Neural progenitor cell (in vitro differentiated cells): Measurements from ENCODE around the gene OFD1. TPM values are rescaled to one million over a fixed set of nuclear protein-coding genes. Genes with fewer than 3 reads are reported as not detected.

Source experiments
- DNase-seq: peaks from one replicate; pipeline ENCODE4 v3.0.0-alpha.2; 2016; ENCODE audit warnings: low spot score
- H2AFZ ChIP-seq: fragments of 200-600 bp; sonication (generic); replicated peaks from 2 replicates; pipeline ENCODE4 v1.6.1; 2016; ENCODE audit warnings: antibody characterized with exemption
- H3F3A ChIP-seq: fragments of 200-600 bp; sonication (generic); 2 replicates; pipeline ENCODE4 v1.6.1; 2016; ENCODE audit warnings: antibody characterized with exemption, low read depth
- H3K27ac ChIP-seq: fragments of 200-600 bp; sonication (generic); 2 replicates; pipeline ENCODE4 v1.5.1; 2016; ENCODE audit warnings: mild to moderate bottlenecking
- H3K27me3 ChIP-seq: fragments of 200-600 bp; sonication (generic); 2 replicates; pipeline ENCODE4 v1.6.1; 2016; ENCODE audit warnings: mild to moderate bottlenecking, moderate library complexity
- H3K36me3 ChIP-seq: fragments of 200-600 bp; sonication (generic); 2 replicates; pipeline ENCODE4 v1.5.1; 2016
- H3K4me1 ChIP-seq: fragments of 200-600 bp; sonication (generic); 2 replicates; pipeline ENCODE4 v1.6.1; 2016; ENCODE audit warnings: mixed run types
- H3K4me2 ChIP-seq: fragments of 200-600 bp; sonication (generic); 2 replicates; pipeline ENCODE4 v1.6.1; 2016
- H3K4me3 ChIP-seq: fragments of 200-600 bp; sonication (generic); 2 replicates; pipeline ENCODE4 v1.5.1; 2016
- H3K79me2 ChIP-seq: fragments of 200-600 bp; sonication (generic); 2 replicates; pipeline ENCODE4 v1.6.1; 2016; ENCODE audit warnings: low read depth
- H3K9ac ChIP-seq: fragments of 200-600 bp; sonication (generic); 2 replicates; pipeline ENCODE4 v1.6.1; 2016
- H3K9me3 ChIP-seq: fragments of 200-600 bp; sonication (generic); 2 replicates; pipeline ENCODE4 v1.5.1; 2016; ENCODE audit warnings: low read depth
- H4K20me1 ChIP-seq: fragments of 200-600 bp; sonication (generic); 2 replicates; pipeline ENCODE4 v1.6.1; 2016; ENCODE audit warnings: low read depth
- H3K27ac Mint-ChIP-seq: 3 replicates; pipeline ENCODE4 v1.8.0; 2021; ENCODE audit warnings: mixed read lengths
- H3K27me3 Mint-ChIP-seq: 2 replicates; pipeline ENCODE4 v1.8.0; 2022; ENCODE audit warnings: low read depth, mild to moderate bottlenecking, inconsistent platforms, moderate library complexity, mixed read lengths; ENCODE audit not compliant: insufficient read depth
- H3K36me3 Mint-ChIP-seq: 3 replicates; pipeline ENCODE4 v1.8.0; 2021; ENCODE audit warnings: mixed read lengths
- H3K4me1 Mint-ChIP-seq: 3 replicates; pipeline ENCODE4 v1.8.0; 2021; ENCODE audit warnings: mixed read lengths
- H3K4me3 Mint-ChIP-seq: 3 replicates; pipeline ENCODE4 v1.8.0; 2021; ENCODE audit warnings: mild to moderate bottlenecking, moderate library complexity, mixed read lengths
- H3K9me3 Mint-ChIP-seq: 3 replicates; pipeline ENCODE4 v1.8.0; 2020; ENCODE audit warnings: mixed read lengths
- CTCF ChIP-seq: fragments of 200-600 bp; sonication (generic); IDR thresholded peaks from 2 replicates; pipeline ENCODE4 v1.5.1; 2017; ENCODE audit warnings: antibody characterized with exemption, mild to moderate bottlenecking
- EZH2 ChIP-seq: fragments of 200-600 bp; sonication (generic); IDR thresholded peaks from 2 replicates; pipeline ENCODE4 v1.6.1; 2017; ENCODE audit warnings: antibody characterized with exemption, mild to moderate bottlenecking, moderate library complexity
- EZH2phosphoT487 ChIP-seq: fragments of 200-600 bp; sonication (generic); IDR thresholded peaks from 2 replicates; pipeline ENCODE4 v1.6.1; 2017; ENCODE audit warnings: antibody characterized with exemption
- total RNA-seq: library from RNA; depleted of rRNA; stranded (reverse); fragments of >200 nt; gene quantifications from 2 replicates; pipeline ENCODE4 v1.2.3, GENCODE V29; 2015; ENCODE audit warnings: low replicate concordance

Gene OFD1
- total RNA-seq, 1 donor from 2014 or later, result 36.0 TPM

DNA sequence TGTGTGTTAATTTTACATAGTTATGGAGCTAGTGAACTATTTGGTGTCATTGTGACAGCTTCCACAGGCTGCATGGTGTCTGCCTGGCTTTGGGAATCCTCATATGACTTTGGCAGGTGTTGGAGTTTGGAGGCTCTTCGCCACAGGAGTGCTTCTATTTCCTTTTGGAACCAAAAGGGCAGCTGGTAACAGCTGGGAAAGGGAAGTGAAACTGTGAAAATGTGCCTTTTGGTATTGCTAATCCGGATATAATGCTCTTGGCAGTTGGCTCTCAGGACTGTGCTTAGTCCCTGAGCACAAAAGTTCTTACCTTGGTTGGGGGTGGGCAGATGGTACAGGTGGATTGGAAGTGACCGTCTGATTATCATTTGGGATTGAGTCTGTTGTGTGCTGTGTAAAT is 18.1 kb downstream of the OFD1 start:
- no peaks in the 10 kb centered on the region for H3F3A ChIP-seq
- H3K27ac ChIP-seq, result no peak overlapping the region
- peaks cover 6% of the 10 kb centered on the region for H3K36me3 ChIP-seq
- Mint-ChIP-seq H3K27ac (no peak overlapping the region), H3K27me3 (no peaks in the 10 kb centered on the region), H3K36me3 (peaks cover 3% of the 10 kb centered on the region), H3K4me3 (no peak overlapping the region), H3K4me1 (no peaks in the 10 kb centered on the region), H3K9me3 (no peaks in the 10 kb centered on the region)
- H3K27me3 ChIP-seq, result no peaks in the 10 kb centered on the region
- no peaks in the 10 kb centered on the region for H3K79me2 ChIP-seq
- no peak for TF ChIP-seq EZH2phosphoT487
- TF ChIP-seq EZH2, result no peak
- no peak overlapping the region for H2AFZ ChIP-seq
- H3K4me3 ChIP-seq, result no peak overlapping the region
- no peak overlapping the region for H3K9ac ChIP-seq
- H4K20me1 ChIP-seq, result no peaks in the 10 kb centered on the region
- H3K4me1 ChIP-seq, result no peaks in the 10 kb centered on the region
- DNase-seq, result no peak
- H3K9me3 ChIP-seq, result no peaks in the 10 kb centered on the region
- no peak overlapping the region for H3K4me2 ChIP-seq

DNA sequence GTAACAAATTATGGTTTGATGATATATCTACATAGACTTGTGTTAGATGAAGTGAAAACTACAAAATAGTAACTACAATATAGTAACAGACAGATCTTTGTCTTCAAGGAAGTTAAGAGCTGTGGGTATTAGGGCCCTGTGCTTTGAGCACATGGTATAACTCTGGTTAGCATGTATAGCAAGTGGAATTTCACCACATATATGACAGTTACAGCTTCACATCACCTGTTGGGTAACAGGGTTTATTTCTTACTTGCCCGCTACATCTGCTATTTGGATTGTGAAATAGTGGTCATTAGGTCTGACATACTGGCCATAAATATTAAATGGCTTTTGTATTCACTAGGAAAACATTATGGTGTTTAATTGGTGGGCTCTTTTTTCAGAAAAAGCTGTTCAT is 20.2 kb downstream of the OFD1 start:
- Histone ChIP-seq H3K9me3 (no peaks in the 10 kb centered on the region), H3K27me3 (no peaks in the 10 kb centered on the region), H3K36me3 (peaks cover 6% of the 10 kb centered on the region), H3K4me2 (no peak overlapping the region), H3K9ac (no peak overlapping the region), H3K4me3 (no peak overlapping the region), H2AFZ (no peak overlapping the region), H3K4me1 (no peaks in the 10 kb centered on the region), H3K79me2 (no peaks in the 10 kb centered on the region), H4K20me1 (no peaks in the 10 kb centered on the region), H3K27ac (no peak overlapping the region), H3F3A (no peaks in the 10 kb centered on the region)
- H3K9me3 Mint-ChIP-seq, result no peaks in the 10 kb centered on the region
- H3K27me3 Mint-ChIP-seq, result no peaks in the 10 kb centered on the region
- no peaks in the 10 kb centered on the region for H3K4me1 Mint-ChIP-seq
- no peak for DNase-seq
- no peak overlapping the region for H3K4me3 Mint-ChIP-seq
- TF ChIP-seq EZH2, result no peak
- no peak overlapping the region for H3K27ac Mint-ChIP-seq
- H3K36me3 Mint-ChIP-seq, result peaks cover 3% of the 10 kb centered on the region

GRCh38 chrX:13755254-13755653 is 20.7 kb downstream of the OFD1 start:
- no peaks in the 10 kb centered on the region for H3K4me1 ChIP-seq
- no peak overlapping the region for H3K9ac ChIP-seq
- H2AFZ ChIP-seq, result no peak overlapping the region
- Mint-ChIP-seq H3K9me3 (no peaks in the 10 kb centered on the region), H3K27me3 (no peaks in the 10 kb centered on the region), H3K4me3 (no peak overlapping the region), H3K36me3 (peaks cover under 1% of the 10 kb centered on the region), H3K27ac (no peak overlapping the region), H3K4me1 (no peaks in the 10 kb centered on the region)
- TF ChIP-seq CTCF, result no peak
- TF ChIP-seq EZH2, result no peak
- no peak for TF ChIP-seq EZH2phosphoT487
- no peak for DNase-seq
- no peak overlapping the region for H3K4me3 ChIP-seq
- H3K79me2 ChIP-seq, result no peaks in the 10 kb centered on the region
- H3F3A ChIP-seq, result no peaks in the 10 kb centered on the region
- H4K20me1 ChIP-seq, result no peaks in the 10 kb centered on the region
- H3K4me2 ChIP-seq, result no peak overlapping the region
- no peaks in the 10 kb centered on the region for H3K9me3 ChIP-seq
- no peak overlapping the region for H3K27ac ChIP-seq
- peaks cover 6% of the 10 kb centered on the region for H3K36me3 ChIP-seq
- H3K27me3 ChIP-seq, result no peaks in the 10 kb centered on the region

GRCh38 chrX:13756381-13756780 is 21.8 kb downstream of the OFD1 start:
- Mint-ChIP-seq H3K27ac (no peak overlapping the region), H3K36me3 (peaks cover 4% of the 10 kb centered on the region), H3K4me1 (peaks cover 4% of the 10 kb centered on the region), H3K9me3 (no peaks in the 10 kb centered on the region), H3K27me3 (no peaks in the 10 kb centered on the region), H3K4me3 (no peak overlapping the region)
- Histone ChIP-seq H3K27me3 (no peaks in the 10 kb centered on the region), H3K27ac (no peak overlapping the region), H3K79me2 (no peaks in the 10 kb centered on the region), H3F3A (no peaks in the 10 kb centered on the region), H3K9ac (no peak overlapping the region), H3K4me2 (no peak overlapping the region), H3K9me3 (no peaks in the 10 kb centered on the region), H3K4me1 (peaks cover under 1% of the 10 kb centered on the region), H2AFZ (no peak overlapping the region), H4K20me1 (no peaks in the 10 kb centered on the region), H3K36me3 (peaks cover 6% of the 10 kb centered on the region), H3K4me3 (no peak overlapping the region)
- DNase-seq, result no peak
- TF ChIP-seq EZH2phosphoT487 (no peak), CTCF (no peak), EZH2 (no peak)
